Astrocyte (in vitro differentiated cells and primary cell): ENCODE results near the gene SPON2.

Experiments used
- CTCF ChIP-seq: IDR thresholded peaks from 2 replicates; pipeline ENCODE4 v1.5.1; 2011; ENCODE audit warnings: low read depth, mild to moderate bottlenecking, inconsistent platforms, low read length, moderate library complexity; ENCODE audit not compliant: insufficient read depth
- EZH2 ChIP-seq: IDR thresholded peaks from 2 replicates; pipeline ENCODE4 v1.6.1; 2012; ENCODE audit warnings: mild to moderate bottlenecking, low read length, inconsistent platforms; ENCODE audit not compliant: insufficient read depth

- TF ChIP-seq EZH2 (no peak), CTCF (no peak)
Measured at GRCh38 chr4:1139860-1140259, 32.5 kb downstream of the SPON2 start.
